ENCODE measurements around the gene AGBL4. TPM values are rescaled to one million over a fixed set of nuclear protein-coding genes. Genes with fewer than 3 reads are reported as not detected.
"Not testable (repeated sequence)": the region's sequence is repeated elsewhere in the genome, so short reads cannot be mapped to it uniquely, and the experiment has no call there.

Gene AGBL4
- total and polyA plus RNA-seq, 9 of the 15 experiments (the other 6 are each of a cell fraction or from before 2014, with no cell fraction given), result 0.11 TPM; not detected in 7

- FAIRE-seq (no peak), ATAC-seq (no peak), DNase-seq (ENCODE audit: extremely low read depth in 1 of 4, low spot score in 3 of 4) (no peak)
- Histone ChIP-seq H3K79me2 (ENCODE audit: control insufficient read depth, insufficient read depth, low read length) (no peaks in the 10 kb centered on the region), H3K9ac (ENCODE audit: insufficient read depth in 1 of 2, low read depth in 2 of 2, low read length in 2 of 2) (no peak overlapping the region), H3K27me3 (ENCODE audit: control insufficient read depth in 2 of 2, insufficient read depth in 2 of 2, low read length in 2 of 2) (no peaks in the 10 kb centered on the region), H3K4me3 (no peak overlapping the region), H2AFZ (ENCODE audit: low read depth, low read length) (no peak overlapping the region), H3K9me3 (replicated peaks; ENCODE audit: control insufficient read depth, insufficient read depth, low read depth, low read length) (no peaks in the 10 kb centered on the region), H3K27ac (ENCODE audit: extremely low read depth, low read depth, low read length) (no peak overlapping the region), H3K9me1 (ENCODE audit: control insufficient read depth, insufficient read depth, low read length) (no peaks in the 10 kb centered on the region), H3K4me2 (ENCODE audit: insufficient read depth, low read length) (no peak overlapping the region), H3K4me1 (replicated peaks in 1 of 2; ENCODE audit: control insufficient read depth in 2 of 2, insufficient read depth in 2 of 2, low read length in 2 of 2) (no peaks in the 10 kb centered on the region), H3K36me3 (ENCODE audit: control insufficient read depth, insufficient read depth, low read length) (no peaks in the 10 kb centered on the region), H4K20me1 (replicated peaks; ENCODE audit: control insufficient read depth, insufficient read depth, low read length) (no peaks in the 10 kb centered on the region)
- POLR2A ChIA-PET, result no interaction called here
- intact Hi-C loops (cut with micrococcal nuclease), result no loop called here
- CTCF ChIA-PET (ENCODE audit: low intra/inter-chr PET ratio), result no interaction called here
- BruUV-seq (replicated peaks), result no TSS peak
- in situ Hi-C loops (cut with MboI), result no loop called here
- no peak for TF ChIP-seq CTCFL (IDR thresholded peaks at IDR 0.05; ENCODE audit: borderline replicate concordance, insufficient read depth, low read depth, low read length, poor library complexity, severe bottlenecking)
- TF ChIP-seq TFE3 (CRISPR knock-in tag; IDR thresholded peaks at IDR 0.05), result peak; percentile 91
- TF ChIP-seq SIRT6 (IDR thresholded peaks at IDR 0.05; ENCODE audit: low read depth, low read length), result no peak
- WGBS (ENCODE audit: insufficient coverage, low coverage, missing lambda C conversion rate), result 0% methylated on average over 1 of the region's 1 CpG
These were observed 717.2 kb downstream of the AGBL4 start for GRCh38 chr1:49306507-49307070.

- BruUV-seq (replicated peaks); H3K9ac ChIP-seq (ENCODE audit: insufficient read depth in 1 of 2, low read depth in 2 of 2, low read length in 2 of 2); H3K4me2 ChIP-seq (ENCODE audit: insufficient read depth, low read length); in situ Hi-C loops (cut with MboI); H3K9me1 ChIP-seq (ENCODE audit: control insufficient read depth, insufficient read depth, low read length); ATAC-seq; H2AFZ ChIP-seq (ENCODE audit: low read depth, low read length); POLR2A ChIA-PET; H3K9me3 ChIP-seq (replicated peaks; ENCODE audit: control insufficient read depth, insufficient read depth, low read depth, low read length); DNase-seq (ENCODE audit: extremely low read depth in 1 of 4, low spot score in 3 of 4); H3K27ac ChIP-seq (ENCODE audit: extremely low read depth, low read depth, low read length); intact Hi-C loops (cut with micrococcal nuclease); H3K36me3 ChIP-seq (ENCODE audit: control insufficient read depth, insufficient read depth, low read length); H3K4me3 ChIP-seq; H4K20me1 ChIP-seq (replicated peaks; ENCODE audit: control insufficient read depth, insufficient read depth, low read length); H3K4me1 ChIP-seq (replicated peaks in 1 of 2; ENCODE audit: control insufficient read depth in 2 of 2, insufficient read depth in 2 of 2, low read length in 2 of 2); H3K27me3 ChIP-seq (ENCODE audit: control insufficient read depth in 2 of 2, insufficient read depth in 2 of 2, low read length in 2 of 2); H3K79me2 ChIP-seq (ENCODE audit: control insufficient read depth, insufficient read depth, low read length); FAIRE-seq; CTCF ChIA-PET (ENCODE audit: low intra/inter-chr PET ratio): not testable (repeated sequence)
- WGBS (ENCODE audit: insufficient coverage, low coverage, missing lambda C conversion rate), result 5% methylated on average over 2 of the region's 2 CpGs
These were observed 721.4 kb downstream of the AGBL4 start for GRCh38 chr1:49302400-49302799.
